DOHH2 (cell line): ENCODE data around the gene CACNA1E.

ENCODE experiments used
- EZH2phosphoT487 ChIP-seq: fragments of 200-600 bp; sonication (generic); IDR thresholded peaks from 2 replicates; pipeline ENCODE4 v1.6.1; 2017; ENCODE audit warnings: borderline replicate concordance, mild to moderate bottlenecking, antibody characterized with exemption, low read length, moderate library complexity, mixed read lengths
- TF ChIP-seq, protein P1 (sequence below): fragments of 200-600 bp; sonication (generic); IDR thresholded peaks from one replicate; pipeline ENCODE4 v1.5.1; 2014; ENCODE audit warnings: antibody characterized with exemption, mild to moderate bottlenecking, low read depth, low read length; ENCODE audit not compliant: poor library complexity, severe bottlenecking

DNA sequence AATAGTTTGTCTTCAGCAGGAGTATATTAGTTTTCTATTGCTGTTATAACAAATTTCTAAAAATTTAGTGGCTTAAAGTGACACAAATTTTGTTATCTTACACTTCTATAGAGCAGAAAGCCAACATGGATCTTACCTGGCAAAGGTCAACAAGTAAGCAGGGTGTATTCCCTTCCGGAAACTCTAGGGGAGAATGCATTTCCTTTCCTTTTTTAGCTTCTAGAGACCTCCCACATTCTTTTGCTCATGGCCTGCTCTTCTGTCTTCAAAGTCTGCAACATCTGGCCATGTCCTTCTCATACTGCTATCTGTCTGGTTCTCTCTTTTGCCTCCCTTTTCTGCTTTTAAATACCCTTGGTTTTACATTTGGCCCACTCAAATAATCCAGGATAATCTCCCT is 335.6 kb downstream of the CACNA1E start:
- TF ChIP-seq, protein P1, sequence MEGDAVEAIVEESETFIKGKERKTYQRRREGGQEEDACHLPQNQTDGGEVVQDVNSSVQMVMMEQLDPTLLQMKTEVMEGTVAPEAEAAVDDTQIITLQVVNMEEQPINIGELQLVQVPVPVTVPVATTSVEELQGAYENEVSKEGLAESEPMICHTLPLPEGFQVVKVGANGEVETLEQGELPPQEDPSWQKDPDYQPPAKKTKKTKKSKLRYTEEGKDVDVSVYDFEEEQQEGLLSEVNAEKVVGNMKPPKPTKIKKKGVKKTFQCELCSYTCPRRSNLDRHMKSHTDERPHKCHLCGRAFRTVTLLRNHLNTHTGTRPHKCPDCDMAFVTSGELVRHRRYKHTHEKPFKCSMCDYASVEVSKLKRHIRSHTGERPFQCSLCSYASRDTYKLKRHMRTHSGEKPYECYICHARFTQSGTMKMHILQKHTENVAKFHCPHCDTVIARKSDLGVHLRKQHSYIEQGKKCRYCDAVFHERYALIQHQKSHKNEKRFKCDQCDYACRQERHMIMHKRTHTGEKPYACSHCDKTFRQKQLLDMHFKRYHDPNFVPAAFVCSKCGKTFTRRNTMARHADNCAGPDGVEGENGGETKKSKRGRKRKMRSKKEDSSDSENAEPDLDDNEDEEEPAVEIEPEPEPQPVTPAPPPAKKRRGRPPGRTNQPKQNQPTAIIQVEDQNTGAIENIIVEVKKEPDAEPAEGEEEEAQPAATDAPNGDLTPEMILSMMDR: no peak
- no peak for TF ChIP-seq EZH2phosphoT487
